ENCODE measurements around the gene HSPH1. TPM values are rescaled to one million over a fixed set of nuclear protein-coding genes. Genes with fewer than 3 reads are reported as not detected.
A peak's percentile ranks its signal among the peaks of the same experiment; 100 is the strongest.

The HSPH1 gene
- total and polyA plus RNA-seq, 8 donors, result 11.1 to 37.0 (median 21.1) TPM

GRCh38 chr13:31090961-31091624 is 70.6 kb downstream of the HSPH1 start:
- ATAC-seq (peak; percentile 38 to 70 (median 49)), FAIRE-seq (no peak)
- no peaks in the 10 kb centered on the region for H3K36me3 ChIP-seq

GRCh38 chr13:31090096-31090495 is 71.6 kb downstream of the HSPH1 start:
- ATAC-seq, result no peak
- TF ChIP-seq CTCF (IDR thresholded peaks at IDR 0.05), result no peak
- Histone ChIP-seq H3K4me1 (no peaks in the 10 kb centered on the region), H3K27me3 (no peaks in the 10 kb centered on the region), H3K9me3 (no peaks in the 10 kb centered on the region), H3K27ac (no peak overlapping the region), H3K4me3 (no peak overlapping the region), H3K36me3 (no peaks in the 10 kb centered on the region)
- intact Hi-C loops (cut with DNase I), result no loop called here
- FAIRE-seq, result no peak
- no peak for DNase-seq
- WGBS, 2 donors, result 86% methylated on average over 5 of the region's 5 CpGs

More at GRCh38 chr13:31090961-31091624, 70.6 kb downstream of the HSPH1 start:
- 11% methylated on average over 16 of the region's 16 CpGs for WGBS, 2 donors
- intact Hi-C loops (cut with DNase I), result no loop called here
- no peak for TF ChIP-seq CTCF (IDR thresholded peaks at IDR 0.05)
- Histone ChIP-seq H3K4me3 (no peak overlapping the region), H3K27ac (no peak overlapping the region), H3K27me3 (peaks cover 0 to 2% (median 0%) of the 10 kb centered on the region in 4 donors), H3K9me3 (no peaks in the 10 kb centered on the region), H3K4me1 (no peaks in the 10 kb centered on the region)
- DNase-seq, result peak in 4 of 6 donors; percentile 15 to 67 (median 45)

DNA sequence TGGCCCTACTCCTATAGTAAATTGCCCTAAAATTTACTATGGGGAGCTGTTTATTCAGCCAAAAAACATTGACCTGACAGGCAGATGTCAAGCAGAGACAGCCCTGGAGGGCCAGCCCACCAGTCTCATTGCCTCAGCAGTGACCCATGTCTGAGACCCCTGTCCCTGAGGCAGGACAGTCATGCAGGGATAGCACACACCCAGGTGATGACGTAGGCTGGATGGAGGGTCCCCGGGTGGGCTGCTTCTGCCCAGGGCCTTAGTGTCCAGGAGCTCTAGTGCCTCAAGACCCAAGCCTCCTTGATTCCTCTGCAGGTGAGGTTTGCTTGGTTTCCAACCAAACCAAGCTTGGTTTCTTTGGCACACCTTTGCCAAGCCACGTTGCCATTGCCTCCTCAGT is 72.1 kb downstream of the HSPH1 start:
- no peak for TF ChIP-seq CTCF (IDR thresholded peaks at IDR 0.05)
- Histone ChIP-seq H3K27ac (no peak overlapping the region), H3K27me3 (no peaks in the 10 kb centered on the region), H3K4me3 (no peak overlapping the region), H3K4me1 (no peaks in the 10 kb centered on the region), H3K36me3 (no peaks in the 10 kb centered on the region), H3K9me3 (no peaks in the 10 kb centered on the region)
- intact Hi-C loops (cut with DNase I), result no loop called here
- 75 to 88% methylated on average over 3 of the region's 3 CpGs for WGBS, 2 donors
- FAIRE-seq (no peak), ATAC-seq (no peak), DNase-seq (no peak)

- no peak for DNase-seq
- H3K4me3 ChIP-seq, result no peak overlapping the region
- no peaks in the 10 kb centered on the region for H3K9me3 ChIP-seq
- no peaks in the 10 kb centered on the region for H3K4me1 ChIP-seq
- H3K27me3 ChIP-seq, result no peaks in the 10 kb centered on the region
- no peak for TF ChIP-seq CTCF (IDR thresholded peaks at IDR 0.05)
- intact Hi-C loops (cut with DNase I), result no loop called here
- H3K36me3 ChIP-seq, result no peaks in the 10 kb centered on the region
- 87 to 94% methylated on average over 8 of the region's 8 CpGs for WGBS, 2 donors
- no peak for FAIRE-seq
- H3K27ac ChIP-seq, result no peak overlapping the region
- ATAC-seq, result no peak
These were observed 72.8 kb downstream of the HSPH1 start for GRCh38 chr13:31088826-31089420.

Other genes with a start within 250 kb of the HSPH1 start
- under 1 TPM in 2 of 6 donors, not detected in 4; 0.17 to 0.37 TPM for gene TEX26, start 229.2 kb downstream of the HSPH1 start, total RNA-seq
- gene TEX26, start 229.2 kb downstream of the HSPH1 start, polyA plus RNA-seq, result under 1 TPM; 0.30 to 0.42 TPM
- 1 to 10 TPM; 1.6 to 3.4 (median 2.1) TPM for gene B3GLCT, start 38.1 kb upstream of the HSPH1 start, total RNA-seq
- 1 to 10 TPM; 1.5 to 1.9 TPM for gene B3GLCT, start 38.1 kb upstream of the HSPH1 start, polyA plus RNA-seq